BE2C (cell line): Measurements from ENCODE around the gene METTL16.

ENCODE experiments used
- DNase-seq: peaks from one replicate; pipeline ENCODE4 v3.0.0-alpha.2; 2020
- H3K27me3 ChIP-seq: fragments of 250-450 bp; sonication (Bioruptor Pico); 2 replicates; pipeline ENCODE4 v1.5.1; 2020; ENCODE audit warnings: mild to moderate bottlenecking
- H3K36me3 ChIP-seq: fragments of 250-450 bp; sonication (Bioruptor Pico); 2 replicates; pipeline ENCODE4 v1.5.1; 2020; ENCODE audit warnings: mild to moderate bottlenecking
- H3K4me1 ChIP-seq: fragments of 250-450 bp; sonication (Bioruptor Pico); 2 replicates; pipeline ENCODE4 v1.5.1; 2020
- H3K4me3 ChIP-seq: 2 replicates; pipeline ENCODE4 v1.5.1; 2011; ENCODE audit warnings: low read depth, low read length
- H3K9me3 ChIP-seq: fragments of 250-450 bp; sonication (Bioruptor Pico); 2 replicates; pipeline ENCODE4 v1.5.1; 2020
- TF ChIP-seq, protein P1 (sequence below): IDR thresholded peaks from 2 replicates; pipeline ENCODE4 v1.5.1; 2012; ENCODE audit warnings: mild to moderate bottlenecking, low read depth, low read length

Gene METTL16

GRCh38 chr17:2416010-2416734 is 95.5 kb downstream of the METTL16 start:
- TF ChIP-seq, protein P1, sequence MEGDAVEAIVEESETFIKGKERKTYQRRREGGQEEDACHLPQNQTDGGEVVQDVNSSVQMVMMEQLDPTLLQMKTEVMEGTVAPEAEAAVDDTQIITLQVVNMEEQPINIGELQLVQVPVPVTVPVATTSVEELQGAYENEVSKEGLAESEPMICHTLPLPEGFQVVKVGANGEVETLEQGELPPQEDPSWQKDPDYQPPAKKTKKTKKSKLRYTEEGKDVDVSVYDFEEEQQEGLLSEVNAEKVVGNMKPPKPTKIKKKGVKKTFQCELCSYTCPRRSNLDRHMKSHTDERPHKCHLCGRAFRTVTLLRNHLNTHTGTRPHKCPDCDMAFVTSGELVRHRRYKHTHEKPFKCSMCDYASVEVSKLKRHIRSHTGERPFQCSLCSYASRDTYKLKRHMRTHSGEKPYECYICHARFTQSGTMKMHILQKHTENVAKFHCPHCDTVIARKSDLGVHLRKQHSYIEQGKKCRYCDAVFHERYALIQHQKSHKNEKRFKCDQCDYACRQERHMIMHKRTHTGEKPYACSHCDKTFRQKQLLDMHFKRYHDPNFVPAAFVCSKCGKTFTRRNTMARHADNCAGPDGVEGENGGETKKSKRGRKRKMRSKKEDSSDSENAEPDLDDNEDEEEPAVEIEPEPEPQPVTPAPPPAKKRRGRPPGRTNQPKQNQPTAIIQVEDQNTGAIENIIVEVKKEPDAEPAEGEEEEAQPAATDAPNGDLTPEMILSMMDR = peak; percentile 80
- DNase-seq = peak; percentile 74
- H3K4me1 ChIP-seq = no peaks in the 10 kb centered on the region
- no peak overlapping the region for H3K4me3 ChIP-seq
- no peaks in the 10 kb centered on the region for H3K27me3 ChIP-seq
- 0 out of 2 replicates have a peak, but pooled peaks cover 8% of the 10 kb centered on the region for H3K36me3 ChIP-seq
- no peaks in the 10 kb centered on the region for H3K9me3 ChIP-seq

DNA sequence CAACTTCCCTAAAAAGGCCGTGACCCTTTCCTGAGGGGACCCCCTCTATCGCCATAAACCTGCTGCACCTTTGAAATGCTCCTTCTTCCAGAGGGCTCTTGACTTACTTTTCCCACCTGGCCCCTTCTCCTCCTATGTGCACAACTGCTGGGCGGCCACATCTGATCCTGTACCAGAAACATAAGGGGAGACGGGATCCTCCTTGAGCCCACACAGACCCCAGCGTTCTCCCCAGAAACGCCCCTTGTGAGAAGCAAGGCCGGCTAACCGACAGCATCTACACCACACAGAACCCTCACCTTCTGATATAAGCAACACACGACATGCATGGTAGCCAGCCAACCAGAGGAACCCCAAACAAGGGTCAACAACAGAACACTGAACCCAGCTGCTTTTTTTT is 96.6 kb downstream of the METTL16 start:
- no peak overlapping the region for H3K4me3 ChIP-seq
- H3K4me1 ChIP-seq = no peaks in the 10 kb centered on the region
- DNase-seq = no peak
- no peaks in the 10 kb centered on the region for H3K27me3 ChIP-seq
- TF ChIP-seq, protein P1 = no peak
- no peaks in the 10 kb centered on the region for H3K9me3 ChIP-seq
- 0 out of 2 replicates have a peak, but pooled peaks cover 8% of the 10 kb centered on the region for H3K36me3 ChIP-seq

GRCh38 chr17:2414446-2415064 is 97.1 kb downstream of the METTL16 start:
- no peaks in the 10 kb centered on the region for H3K4me1 ChIP-seq
- no peak for DNase-seq
- TF ChIP-seq, protein P1 = no peak
- no peak overlapping the region for H3K4me3 ChIP-seq
- no peaks in the 10 kb centered on the region for H3K27me3 ChIP-seq
- 0 out of 2 replicates have a peak, but pooled peaks cover 6% of the 10 kb centered on the region for H3K36me3 ChIP-seq
- H3K9me3 ChIP-seq = no peaks in the 10 kb centered on the region

DNA sequence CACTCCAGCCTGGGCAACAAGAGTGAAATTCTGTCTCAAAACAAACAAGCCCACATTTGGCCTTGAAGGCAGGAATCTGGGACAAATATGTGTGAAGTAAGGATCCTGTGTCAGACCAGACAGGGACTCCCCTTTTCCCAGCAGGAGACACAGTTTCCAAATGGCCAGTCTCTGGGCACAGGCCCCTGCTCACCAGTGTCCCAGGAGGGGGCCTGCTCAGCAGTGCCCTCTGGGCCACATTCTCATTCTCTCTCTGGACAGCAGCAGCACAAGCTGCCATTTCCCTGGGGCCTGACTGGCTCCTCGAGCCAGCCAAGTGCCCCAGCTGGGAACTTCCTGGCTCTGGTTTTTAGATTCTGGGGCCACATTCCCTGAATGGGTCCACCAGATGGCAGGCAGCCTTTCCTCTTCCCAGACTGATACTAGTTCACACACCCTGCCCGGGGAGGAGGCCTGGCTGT is 99.1 kb downstream of the METTL16 start:
- H3K4me3 ChIP-seq = no peak overlapping the region
- no peaks in the 10 kb centered on the region for H3K27me3 ChIP-seq
- H3K9me3 ChIP-seq = no peaks in the 10 kb centered on the region
- H3K36me3 ChIP-seq = 0 out of 2 replicates have a peak, but pooled peaks cover 6% of the 10 kb centered on the region
- TF ChIP-seq, protein P1 = peak; percentile 41; the same call in 1 of the 2 replicates
- peak; percentile 69 for DNase-seq
- no peaks in the 10 kb centered on the region for H3K4me1 ChIP-seq

- no peaks in the 10 kb centered on the region for H3K27me3 ChIP-seq
- 0 out of 2 replicates have a peak, but pooled peaks cover 6% of the 10 kb centered on the region for H3K36me3 ChIP-seq
- no peaks in the 10 kb centered on the region for H3K4me1 ChIP-seq
- DNase-seq = no peak
- H3K9me3 ChIP-seq = no peaks in the 10 kb centered on the region
- TF ChIP-seq, protein P1 = no peak
- no peak overlapping the region for H3K4me3 ChIP-seq
These were observed 100.7 kb downstream of the METTL16 start for GRCh38 chr17:2410951-2411350.
